Superior temporal gyrus (tissue), 1 donor: ENCODE data around the gene RFC2.
"Not testable (repeated sequence)": the region's sequence is repeated elsewhere in the genome, so short reads cannot be mapped to it uniquely, and the experiment has no call there.

ENCODE experiments used
- DNase-seq: peaks from one replicate; pipeline ENCODE4 v3.0.0-alpha.2; 2016; ENCODE audit errors: extremely low spot score

RFC2 gene

DNA sequence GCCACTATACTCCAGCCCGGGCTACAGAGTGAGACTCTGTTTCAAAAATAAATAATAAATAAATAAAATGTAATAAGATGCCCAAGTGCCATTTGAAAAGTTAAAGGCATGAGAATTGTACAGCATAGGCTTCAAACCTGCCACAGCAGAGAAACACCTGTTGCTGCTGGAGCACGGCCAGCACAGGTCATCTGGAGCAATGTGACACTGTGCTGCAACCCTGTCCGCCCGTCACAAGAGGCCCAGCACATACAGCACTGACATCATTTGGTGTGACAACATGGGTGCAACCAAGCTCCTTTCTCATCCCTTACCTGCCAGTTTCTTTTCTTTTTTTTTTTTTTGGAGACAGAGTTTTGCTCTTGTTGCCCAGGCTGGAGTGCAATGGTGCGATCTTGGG, 1.3 kb downstream of the RFC2 start:
- DNase-seq = no peak

- not testable (repeated sequence) for DNase-seq
Observed at GRCh38 chr7:74249058-74249457, 5.1 kb downstream of the RFC2 start.

GRCh38 chr7:74248156-74248555, 6.0 kb downstream of the RFC2 start:
- DNase-seq = no peak

DNA sequence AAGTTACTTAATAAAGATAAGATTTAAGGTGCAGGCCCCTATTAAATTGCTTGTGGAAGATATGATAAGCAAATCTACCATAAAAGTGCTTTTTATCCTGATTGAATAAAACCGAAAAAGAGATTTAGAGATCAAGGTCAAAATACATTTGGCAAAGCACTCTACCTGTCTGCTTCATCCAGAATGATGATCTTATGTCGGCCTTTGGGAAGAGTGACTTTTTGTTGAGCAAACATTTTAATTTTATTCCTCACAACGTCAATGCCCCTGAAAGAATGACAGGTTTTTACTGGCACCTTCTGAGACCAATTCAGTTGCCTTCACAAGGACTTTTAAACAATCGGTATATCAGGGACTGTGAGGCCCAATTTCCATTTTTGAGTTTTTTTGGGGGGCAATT, 7.7 kb downstream of the RFC2 start:
- DNase-seq = no peak

DNA sequence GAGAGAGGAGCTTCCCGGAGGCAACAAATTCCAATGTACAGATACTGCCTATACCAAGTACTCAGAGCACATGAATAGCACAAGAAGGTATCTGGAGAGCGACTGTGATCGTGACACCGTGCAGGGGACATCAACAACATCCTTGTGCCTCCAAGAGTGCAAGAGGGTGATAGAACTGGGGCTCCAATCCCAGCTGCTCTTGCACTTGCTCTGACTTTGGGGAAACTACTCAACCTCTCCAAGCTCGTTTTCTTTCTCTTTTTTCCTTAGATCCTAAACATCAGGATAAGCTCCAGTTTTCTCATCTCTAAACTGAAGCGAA, 12.1 kb downstream of the RFC2 start:
- DNase-seq = no peak

- no peak for DNase-seq
Observed at GRCh38 chr7:74240482-74240881, 13.7 kb downstream of the RFC2 start.

GRCh38 chr7:74236284-74236683, 17.9 kb downstream of the RFC2 start:
- DNase-seq = no peak

GRCh38 chr7:74235518-74236268, 18.5 kb downstream of the RFC2 start:
- DNase-seq = no peak

- DNase-seq = no peak
Observed at GRCh38 chr7:74233655-74234285, 20.4 kb downstream of the RFC2 start.

DNA sequence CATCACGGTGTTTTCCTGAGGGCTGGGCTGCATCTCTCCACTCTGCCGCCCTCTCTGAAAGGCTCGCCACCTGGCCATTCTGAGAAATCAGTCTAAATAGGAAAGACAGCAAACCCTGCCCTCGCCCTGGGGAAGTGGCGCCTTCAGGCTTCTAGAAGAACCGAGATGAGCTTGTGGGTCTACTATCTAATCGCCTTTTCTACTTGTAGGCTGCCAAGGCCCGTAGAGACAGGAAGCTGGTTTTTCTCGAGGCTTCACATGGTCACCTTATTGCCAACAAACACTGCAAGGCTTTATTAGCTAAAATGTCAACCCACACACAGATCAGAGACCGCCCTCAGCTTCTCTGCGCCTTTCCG, 23.0 kb downstream of the RFC2 start:
- no peak for DNase-seq

DNA sequence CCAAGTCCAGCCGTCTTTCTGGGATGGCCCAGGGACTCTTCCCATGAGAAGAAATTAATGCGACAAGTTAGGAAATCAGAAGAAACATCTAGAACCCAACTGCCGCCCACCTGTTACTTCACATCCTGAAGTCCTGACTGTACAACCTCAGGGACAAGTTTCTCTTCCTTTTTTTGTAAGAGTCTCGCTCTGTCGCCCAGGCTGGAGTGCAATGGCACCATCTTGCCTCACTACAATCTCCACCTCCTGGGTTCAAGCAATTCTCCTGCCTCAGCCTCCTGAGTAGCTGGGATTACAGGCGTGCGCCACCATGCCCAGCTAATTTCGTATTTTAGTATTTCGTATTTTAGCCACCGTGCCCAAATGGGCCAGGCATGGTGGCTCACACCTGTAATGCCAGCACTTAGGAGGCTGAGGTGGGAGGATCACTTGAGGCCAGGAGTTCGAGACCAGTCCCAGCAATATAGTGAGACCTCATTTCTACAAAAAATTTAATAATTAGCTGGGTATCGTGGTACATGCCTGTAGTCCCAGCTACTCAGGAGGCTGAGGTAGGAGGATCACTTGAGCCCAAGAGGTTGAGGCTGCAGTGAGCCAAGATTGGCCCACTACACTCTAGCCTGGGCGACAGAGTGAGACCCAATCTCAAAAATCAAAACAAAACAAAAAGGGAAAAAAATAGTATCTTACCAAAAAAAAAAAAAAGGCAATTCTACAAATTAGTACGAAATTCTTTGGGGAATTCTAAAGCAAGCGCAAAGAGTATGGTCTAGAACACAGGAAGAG, 23.6 kb downstream of the RFC2 start:
- no peak for DNase-seq

- DNase-seq = no peak
Observed at GRCh38 chr7:74228951-74229900, 25.0 kb downstream of the RFC2 start.

DNA sequence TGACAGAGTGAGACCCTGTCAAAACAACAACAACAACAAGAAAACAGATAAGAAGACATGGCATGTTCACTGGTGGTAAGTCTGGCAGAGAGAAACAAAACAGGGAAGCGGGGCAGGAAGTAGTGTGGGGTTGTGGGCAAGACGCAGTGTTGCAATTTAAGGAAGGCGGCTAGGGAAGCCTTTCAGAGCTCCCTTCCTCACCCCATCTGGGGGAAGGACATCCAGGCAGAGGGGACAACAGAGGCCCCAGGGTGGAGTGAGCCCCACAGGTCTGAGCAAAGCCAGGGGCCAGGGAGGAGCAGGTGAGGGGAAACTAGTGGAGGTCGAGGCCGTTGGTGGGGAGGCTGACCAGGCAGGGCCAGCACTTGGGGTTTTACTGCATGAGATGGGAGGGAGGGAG, 27.6 kb downstream of the RFC2 start:
- no peak for DNase-seq

GRCh38 chr7:74225400-74225799, 28.8 kb downstream of the RFC2 start:
- no peak for DNase-seq

GRCh38 chr7:74224907-74225306, 29.3 kb downstream of the RFC2 start:
- not testable (repeated sequence) for DNase-seq

DNA sequence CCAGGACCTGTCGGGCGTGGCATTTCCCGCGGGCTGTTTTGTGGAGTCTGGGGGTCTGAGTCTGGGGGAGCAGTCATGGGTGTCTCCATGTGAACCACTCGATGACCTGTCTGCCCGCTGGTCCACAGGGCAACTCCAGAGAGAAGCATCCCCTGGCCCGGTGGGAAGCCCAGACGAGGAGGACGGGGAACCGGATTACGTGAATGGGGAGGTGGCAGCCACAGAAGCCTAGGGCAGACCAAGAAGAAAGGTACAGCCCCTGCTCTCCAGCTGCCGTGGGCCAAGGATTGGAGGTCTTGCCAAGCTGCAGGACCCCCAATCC, 29.7 kb downstream of the RFC2 start:
- DNase-seq = no peak

DNA sequence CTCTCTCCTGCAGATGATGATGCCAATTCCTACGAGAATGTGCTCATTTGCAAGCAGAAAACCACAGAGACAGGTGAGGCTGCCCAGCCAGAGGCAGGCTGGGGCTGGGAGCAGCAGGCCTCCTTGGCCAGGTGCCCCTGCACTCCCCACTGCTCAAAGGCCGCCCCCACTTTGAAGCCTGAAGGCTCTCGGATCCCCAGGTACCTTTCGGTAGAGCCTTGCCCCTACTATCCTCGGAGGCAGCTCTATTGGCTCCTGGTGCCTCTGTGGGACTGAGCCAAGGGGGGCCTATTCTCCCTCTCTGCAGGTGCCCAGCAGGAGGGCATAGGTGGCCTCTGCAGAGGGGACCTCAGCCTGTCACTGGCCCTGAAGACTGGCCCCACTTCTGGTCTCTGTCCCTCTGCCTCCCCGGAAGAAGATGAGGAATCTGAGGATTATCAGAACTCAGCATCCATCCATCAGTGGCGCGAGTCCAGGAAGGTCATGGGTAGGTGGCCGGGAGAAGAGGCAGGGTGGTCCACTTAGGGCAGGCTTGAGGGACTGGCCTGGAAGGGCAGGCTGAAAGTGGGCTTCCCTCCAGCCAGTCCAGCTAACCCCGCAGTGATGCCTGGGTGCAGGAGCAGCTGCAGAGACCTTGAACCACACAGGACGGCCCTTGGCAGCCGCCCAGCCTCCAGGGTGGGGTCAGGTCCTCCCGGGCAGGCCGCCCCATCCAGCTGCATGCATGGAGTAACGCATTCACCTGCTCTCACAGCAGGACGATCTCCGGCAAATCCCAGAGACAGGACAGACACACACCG, 30.3 kb downstream of the RFC2 start:
- no peak for DNase-seq

DNA sequence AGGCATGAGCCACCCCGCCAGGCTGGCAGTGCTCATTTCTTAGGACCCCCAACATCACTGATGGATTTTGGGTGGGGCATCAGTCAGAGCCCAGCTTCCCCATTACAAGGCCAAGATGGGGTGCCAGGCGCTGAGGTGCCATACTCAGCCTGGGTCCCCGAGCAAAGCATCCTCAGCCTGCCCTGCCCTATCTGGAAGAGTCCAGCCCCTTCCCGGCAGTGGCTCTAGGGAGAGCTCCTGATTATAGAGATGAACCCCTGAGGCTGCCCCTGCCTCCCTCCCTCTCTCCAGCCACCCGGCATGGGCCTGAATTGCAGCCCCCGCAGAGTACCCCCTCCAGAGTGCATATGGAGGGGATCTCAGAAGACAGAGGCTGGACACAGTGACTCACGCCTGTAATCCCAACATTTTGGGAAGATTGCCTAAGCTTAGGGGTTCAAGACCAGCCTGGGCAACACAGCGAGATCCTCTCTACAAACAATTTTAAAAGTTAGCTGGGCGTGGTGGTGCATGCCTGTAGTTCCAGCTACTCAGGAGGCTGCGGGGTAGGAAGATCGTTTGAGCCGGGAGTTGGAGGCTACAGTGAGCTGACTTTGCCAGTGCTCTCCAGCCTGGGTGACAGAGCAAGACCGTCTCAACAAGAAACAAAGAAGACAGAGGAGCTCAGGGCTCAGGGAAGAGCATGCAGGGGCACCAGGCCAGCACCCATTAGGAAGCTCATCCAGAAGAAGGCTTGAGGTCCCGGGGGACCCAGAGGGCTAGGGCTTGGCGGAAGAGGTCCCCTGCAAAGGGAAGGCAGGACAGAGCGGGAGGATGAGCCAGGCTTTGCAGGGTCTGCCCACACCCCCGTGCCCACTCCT, 31.1 kb downstream of the RFC2 start:
- DNase-seq = no peak

DNA sequence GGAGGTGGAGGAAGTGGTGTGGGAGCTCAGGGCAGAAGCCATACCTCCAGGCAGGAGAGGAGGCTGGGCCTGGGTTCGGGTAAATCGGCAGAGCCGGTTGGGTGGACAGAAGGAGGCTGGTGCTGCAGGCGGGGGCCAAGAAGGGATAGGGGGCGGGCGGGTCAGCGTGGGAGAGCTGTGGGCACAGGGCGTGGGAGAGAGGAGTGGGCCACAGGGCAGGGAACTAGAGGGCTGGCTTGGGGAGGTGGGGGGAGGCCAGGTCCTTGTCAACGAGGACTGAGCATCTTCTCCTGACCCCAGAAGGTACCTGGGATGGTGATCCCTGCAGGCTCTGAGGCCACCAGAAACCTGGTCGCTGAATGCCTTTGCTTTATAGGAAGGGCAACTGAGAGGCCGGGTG, 32.5 kb downstream of the RFC2 start:
- DNase-seq = no peak

- DNase-seq = no peak
Observed at GRCh38 chr7:74220229-74220628, 34.0 kb downstream of the RFC2 start.
